Vagina (tissue), 2 donors: ENCODE data around the gene SMC6.

ENCODE experiments used
- CTCF ChIP-seq, 3 experiments: fragments of 450-650 bp in 2 of 3; fragments of 200-600 bp in 1 of 3; sonication (generic) in 1 of 3; IDR thresholded peaks; one replicate each; pipeline ENCODE4 v1.5.1; 2017 to 2019; ENCODE audit warnings: antibody characterized with exemption in 3 of 3, mild to moderate bottlenecking in 2 of 3, moderate library complexity in 2 of 3
- POLR2A ChIP-seq, 2 donors: fragments of 450-650 bp; IDR thresholded peaks; one replicate each; pipeline ENCODE4 v1.6.1; 2017; ENCODE audit warnings: antibody characterized with exemption in 2 of 2, mild to moderate bottlenecking in 2 of 2, moderate library complexity in 2 of 2
- POLR2AphosphoS5 ChIP-seq, 2 donors: sonication (generic); formaldehyde crosslinking; IDR thresholded peaks; one replicate each; pipeline ENCODE4 v1.9.0; 2017; ENCODE audit warnings: antibody characterized with exemption in 2 of 2, mild to moderate bottlenecking in 2 of 2, low read depth in 1 of 2; ENCODE audit not compliant: insufficient read depth in 1 of 2

GRCh38 chr2:17626986-17627385 lies 126.6 kb downstream of the SMC6 start:
- TF ChIP-seq CTCF (IDR thresholded peaks at IDR 0.05) (no peak), POLR2A (IDR thresholded peaks at IDR 0.05) (no peak), POLR2AphosphoS5 (IDR thresholded peaks at IDR 0.05; ENCODE audit: insufficient read depth in 1 of 2, low read depth in 1 of 2) (no peak)
